Erythroblast (primary cell): ENCODE results near the gene MATCAP1.

Source experiments
- GATA1 ChIP-seq: IDR thresholded peaks from 2 replicates; pipeline ENCODE4 v1.6.1; 2011; ENCODE audit warnings: low read depth, mild to moderate bottlenecking, control low read depth, low read length, moderate library complexity
- POLR2A ChIP-seq: IDR thresholded peaks from 2 replicates; pipeline ENCODE4 v1.6.1; 2011; ENCODE audit warnings: mild to moderate bottlenecking, low read length

GRCh38 chr16:67226804-67227566 lies 43.2 kb upstream of the MATCAP1 start, which contains the start of gene TMEM208:
- TF ChIP-seq POLR2A (peak; percentile 89), GATA1 (no peak)
